SU-DHL-6 (cell line): ENCODE measurements around the gene PHC1.

Experiments
- EZH2phosphoT487 ChIP-seq: fragments of 200-600 bp; sonication (generic), shearing (Covaris generic); conservative IDR thresholded peaks from 2 replicates; pipeline ENCODE4 v1.6.1; 2018; ENCODE audit warnings: mild to moderate bottlenecking, antibody characterized with exemption, low read length, moderate library complexity, mixed read lengths
- TF ChIP-seq, protein P1 (sequence below): fragments of 200-600 bp; sonication (generic); IDR thresholded peaks from one replicate; pipeline ENCODE4 v1.5.1; 2017; ENCODE audit warnings: antibody characterized with exemption, mild to moderate bottlenecking, low read length, moderate library complexity; ENCODE audit not compliant: insufficient read depth, poor library complexity, severe bottlenecking

- TF ChIP-seq, protein P1, sequence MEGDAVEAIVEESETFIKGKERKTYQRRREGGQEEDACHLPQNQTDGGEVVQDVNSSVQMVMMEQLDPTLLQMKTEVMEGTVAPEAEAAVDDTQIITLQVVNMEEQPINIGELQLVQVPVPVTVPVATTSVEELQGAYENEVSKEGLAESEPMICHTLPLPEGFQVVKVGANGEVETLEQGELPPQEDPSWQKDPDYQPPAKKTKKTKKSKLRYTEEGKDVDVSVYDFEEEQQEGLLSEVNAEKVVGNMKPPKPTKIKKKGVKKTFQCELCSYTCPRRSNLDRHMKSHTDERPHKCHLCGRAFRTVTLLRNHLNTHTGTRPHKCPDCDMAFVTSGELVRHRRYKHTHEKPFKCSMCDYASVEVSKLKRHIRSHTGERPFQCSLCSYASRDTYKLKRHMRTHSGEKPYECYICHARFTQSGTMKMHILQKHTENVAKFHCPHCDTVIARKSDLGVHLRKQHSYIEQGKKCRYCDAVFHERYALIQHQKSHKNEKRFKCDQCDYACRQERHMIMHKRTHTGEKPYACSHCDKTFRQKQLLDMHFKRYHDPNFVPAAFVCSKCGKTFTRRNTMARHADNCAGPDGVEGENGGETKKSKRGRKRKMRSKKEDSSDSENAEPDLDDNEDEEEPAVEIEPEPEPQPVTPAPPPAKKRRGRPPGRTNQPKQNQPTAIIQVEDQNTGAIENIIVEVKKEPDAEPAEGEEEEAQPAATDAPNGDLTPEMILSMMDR: no peak
- TF ChIP-seq EZH2phosphoT487: no peak
These were observed 642 bp upstream of the PHC1 start for GRCh38 chr12:8913702-8914032.
